ENCODE data around the gene HJV.

HJV gene

DNA sequence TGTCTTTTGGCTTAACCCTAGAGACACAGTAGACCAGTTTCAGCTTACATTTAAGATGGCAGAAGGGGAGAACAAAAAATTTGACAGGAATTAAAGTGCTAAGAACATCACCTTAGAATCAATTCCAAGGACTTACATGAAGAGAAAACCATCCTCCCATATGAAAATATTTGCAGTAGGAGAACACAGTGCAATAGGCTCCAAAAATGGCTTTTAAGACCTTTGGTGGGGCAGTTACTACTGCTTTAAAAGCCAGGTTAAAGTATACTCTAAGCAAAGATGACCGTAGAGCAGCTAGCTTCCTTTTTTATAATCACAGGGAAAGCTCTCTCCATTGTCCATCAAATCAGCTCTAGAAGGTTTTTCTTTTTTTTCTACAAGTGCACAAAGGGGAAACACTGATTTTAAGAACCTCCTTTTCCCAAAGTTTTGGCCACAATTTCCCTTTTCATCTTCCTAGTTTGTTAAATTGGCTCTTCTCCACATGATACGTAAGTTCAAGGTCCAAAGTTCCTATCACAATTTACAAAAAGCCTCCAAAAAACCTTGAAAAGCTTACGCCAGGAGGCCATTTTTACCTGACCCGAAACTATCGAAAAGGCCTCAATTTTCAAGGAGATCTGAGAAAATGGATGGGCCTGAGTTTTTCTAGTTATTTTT, 28.4 kb downstream of the HJV start:
- DNase-seq (ENCODE audit: low read depth): no peak

DNA sequence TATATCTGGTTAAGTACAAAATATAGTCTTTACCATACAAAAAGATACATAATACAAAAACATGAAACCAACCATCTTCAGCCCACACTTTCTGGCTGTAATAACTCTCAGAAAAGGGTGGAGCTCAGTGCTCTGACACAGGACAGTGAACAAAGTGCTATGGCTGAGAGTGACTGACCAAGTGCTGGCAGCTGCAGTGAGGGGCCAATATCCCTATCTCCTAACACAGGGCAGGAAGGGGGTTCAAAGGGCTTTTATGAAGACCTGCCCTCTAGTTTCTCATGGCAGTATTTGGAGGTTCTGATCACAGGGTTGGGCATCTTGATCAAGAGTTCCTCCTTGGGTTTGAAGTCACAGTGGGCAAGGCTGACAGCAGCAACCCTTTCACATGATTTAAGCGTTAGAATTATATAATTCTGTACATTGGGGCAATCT, 29.0 kb downstream of the HJV start:
- peak; percentile 50 for DNase-seq (ENCODE audit: low read depth)

DNA sequence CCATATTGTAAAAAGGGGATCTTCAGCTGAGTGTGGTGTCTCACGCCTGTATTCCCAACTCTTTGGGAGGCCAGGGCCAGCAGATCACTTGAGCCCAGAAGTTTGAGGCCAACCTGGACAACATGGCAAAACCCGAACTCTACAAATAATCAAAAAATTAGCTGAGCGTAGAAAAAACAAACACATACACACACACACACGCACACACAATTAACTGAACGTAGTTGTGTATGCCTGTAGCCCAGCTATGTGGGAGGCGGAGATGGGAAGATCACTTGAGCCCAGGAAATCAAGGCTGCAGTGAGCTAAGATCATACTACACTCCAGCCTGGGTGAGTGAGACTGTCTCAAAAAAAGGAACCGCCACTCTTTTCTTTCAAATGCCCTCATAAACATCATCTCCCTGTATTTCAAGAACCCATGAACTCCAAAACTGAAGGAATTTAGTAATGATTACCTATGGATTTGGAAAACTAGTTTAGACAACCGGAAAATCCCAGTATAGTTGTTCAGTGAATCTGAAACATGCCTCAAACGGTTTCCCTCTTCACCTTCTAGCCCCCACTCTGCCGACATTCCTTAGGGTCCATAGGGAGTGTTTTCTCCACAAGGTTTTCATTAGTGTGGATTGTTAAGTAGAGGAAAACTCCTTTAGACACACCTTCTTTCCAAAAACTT, 29.7 kb downstream of the HJV start:
- peak; percentile 52 for DNase-seq (ENCODE audit: low read depth)

DNA sequence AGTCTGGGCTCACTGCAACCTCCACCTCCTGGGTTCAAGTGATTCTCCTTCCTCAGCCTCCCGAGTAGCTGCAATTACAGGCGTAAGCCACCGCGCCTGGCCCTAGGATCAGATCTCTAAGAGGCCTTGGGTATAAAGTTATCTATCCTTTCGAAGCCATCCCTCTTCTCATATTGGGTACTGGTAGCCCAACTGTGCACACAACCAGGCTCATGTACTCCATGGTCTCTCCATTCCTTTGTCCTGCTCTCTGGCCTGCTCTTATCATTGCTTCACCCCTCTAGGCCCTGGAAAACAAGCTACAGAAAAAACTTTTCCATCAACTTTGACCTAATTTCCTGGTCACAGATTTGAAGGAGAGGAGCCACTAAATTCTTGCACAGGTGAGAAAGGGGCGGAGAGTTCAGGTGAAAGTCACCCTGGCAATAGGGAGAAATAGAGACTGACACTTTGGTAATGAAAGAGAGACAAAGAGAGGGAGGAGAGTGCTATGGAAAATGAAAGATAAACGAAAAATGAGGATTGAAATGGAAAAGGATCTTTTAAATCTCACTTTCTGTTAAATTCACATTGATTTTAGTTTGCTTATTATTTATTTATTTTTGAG, 31.2 kb downstream of the HJV start:
- no peak for DNase-seq (ENCODE audit: low read depth)

DNA sequence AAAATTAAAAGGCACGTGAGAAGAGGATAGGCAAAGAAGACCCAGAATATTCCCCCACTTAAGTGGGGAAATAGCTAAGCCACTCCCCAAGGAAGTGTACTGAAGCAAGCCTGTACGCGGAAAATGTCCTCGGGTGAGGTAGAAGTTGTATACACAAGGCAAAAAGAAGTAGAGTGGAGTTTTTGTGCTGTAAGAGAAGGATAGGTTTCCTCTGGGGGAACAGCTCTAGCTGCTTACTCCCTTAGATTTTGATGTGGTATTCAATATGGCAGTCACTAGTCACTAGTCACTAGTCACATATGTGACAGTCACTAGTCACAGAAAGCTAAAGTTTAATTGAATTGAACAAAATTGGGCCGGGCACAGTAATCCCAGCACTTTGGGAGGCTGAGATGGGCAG, 32.8 kb downstream of the HJV start:
- DNase-seq (ENCODE audit: low read depth): no peak

DNA sequence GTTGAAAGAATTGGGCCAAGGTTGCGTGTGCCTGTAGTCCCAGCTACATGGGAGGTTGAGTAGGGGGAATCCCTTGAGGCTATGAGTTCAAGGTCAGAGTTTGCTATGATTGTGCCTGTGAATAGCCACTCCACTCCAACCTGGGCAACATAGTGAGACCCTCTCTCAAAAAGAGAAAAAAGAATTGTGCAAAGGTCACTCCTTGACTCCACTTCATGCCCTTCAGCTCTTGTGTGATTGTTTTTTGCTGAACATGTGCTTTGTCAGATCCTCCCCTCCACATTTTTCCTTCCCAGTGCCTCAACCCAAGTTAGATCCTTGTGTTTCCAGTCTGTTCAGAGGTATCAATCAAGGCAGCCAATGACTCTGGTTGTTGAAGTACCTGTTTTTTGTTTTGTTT, 33.6 kb downstream of the HJV start:
- DNase-seq (ENCODE audit: low read depth): no peak

DNA sequence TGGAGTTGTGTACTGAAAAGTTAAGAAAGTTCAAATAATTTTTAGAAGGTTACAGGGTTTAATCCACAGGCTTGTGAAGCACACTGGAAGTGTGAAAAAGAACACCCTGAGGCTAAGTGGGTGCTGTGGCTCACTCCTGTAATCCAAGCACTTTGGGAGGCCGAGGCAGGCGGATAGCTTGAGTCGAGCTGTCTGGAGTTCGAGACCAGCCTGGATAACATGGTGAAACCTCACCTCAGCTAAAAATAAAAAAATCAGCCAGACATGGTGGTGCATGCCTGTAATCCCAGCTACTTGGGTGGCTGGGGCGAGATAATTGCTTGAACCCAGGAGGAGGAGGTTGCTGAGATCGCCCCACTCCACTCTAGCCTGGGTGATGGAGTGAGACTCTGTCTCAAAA, 35.0 kb downstream of the HJV start:
- no peak for DNase-seq (ENCODE audit: low read depth)

DNA sequence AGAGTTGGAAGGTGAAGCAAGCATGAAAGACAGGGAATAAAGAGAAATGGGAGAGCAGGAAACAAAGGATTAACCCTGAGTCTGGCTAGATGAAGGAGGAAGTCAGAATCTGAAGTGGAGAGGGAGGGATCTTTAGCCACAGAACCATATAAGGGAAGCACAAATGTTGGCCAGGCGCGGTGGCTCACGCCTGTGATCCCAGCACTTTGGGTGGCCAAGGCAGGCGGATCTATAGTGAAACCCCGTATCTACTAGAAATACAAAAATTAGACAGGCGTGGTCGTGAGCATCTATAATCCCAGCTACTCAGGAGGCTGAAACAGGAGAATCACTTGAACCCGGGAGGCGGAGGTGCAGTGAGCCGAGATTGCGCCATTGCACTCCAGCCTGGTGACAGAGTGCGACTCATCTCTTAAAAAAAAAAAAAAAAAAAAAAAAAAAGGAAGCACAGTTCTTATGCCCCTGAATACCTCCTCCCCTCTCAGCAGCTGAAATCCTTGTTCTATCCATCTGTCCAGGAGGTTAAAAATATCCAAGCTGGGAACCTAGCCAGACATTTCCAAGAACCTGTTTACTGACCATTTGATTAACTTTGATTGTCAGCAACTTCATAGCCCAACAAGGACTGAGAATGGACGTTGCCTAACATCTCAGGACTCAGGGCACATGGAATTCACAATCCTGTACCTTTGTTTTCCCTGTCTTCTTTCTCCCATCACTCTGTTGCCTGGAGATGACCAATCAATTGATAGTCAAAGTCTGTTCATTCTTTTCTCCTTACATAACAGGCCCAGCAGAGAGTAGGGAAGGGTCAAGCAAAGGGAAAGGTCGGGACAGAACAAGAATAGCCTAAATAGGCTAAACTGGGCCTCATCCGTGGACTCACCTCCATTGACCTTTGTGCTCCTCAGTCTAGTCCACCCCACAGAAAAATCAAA, 35.8 kb downstream of the HJV start:
- DNase-seq (ENCODE audit: low read depth): no peak

DNA sequence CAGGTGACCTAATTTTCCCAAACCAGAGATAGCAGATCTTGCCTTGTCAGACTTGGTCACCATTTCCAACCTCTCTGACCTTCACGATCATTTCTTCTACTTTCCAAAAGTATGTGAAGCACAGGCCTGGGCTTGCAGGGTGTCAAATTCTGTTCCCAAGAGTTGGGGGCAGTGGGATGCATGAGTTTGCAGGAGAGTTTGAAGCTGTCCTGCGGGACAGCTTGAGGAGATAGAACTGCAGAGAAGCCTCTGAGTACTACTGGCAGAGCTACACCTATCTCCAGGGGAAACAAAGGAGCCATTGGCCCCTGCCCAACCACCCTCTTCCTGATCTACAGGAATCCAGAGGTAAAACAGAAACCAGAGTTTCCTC, 36.4 kb downstream of the HJV start:
- DNase-seq (ENCODE audit: low read depth): no peak

DNA sequence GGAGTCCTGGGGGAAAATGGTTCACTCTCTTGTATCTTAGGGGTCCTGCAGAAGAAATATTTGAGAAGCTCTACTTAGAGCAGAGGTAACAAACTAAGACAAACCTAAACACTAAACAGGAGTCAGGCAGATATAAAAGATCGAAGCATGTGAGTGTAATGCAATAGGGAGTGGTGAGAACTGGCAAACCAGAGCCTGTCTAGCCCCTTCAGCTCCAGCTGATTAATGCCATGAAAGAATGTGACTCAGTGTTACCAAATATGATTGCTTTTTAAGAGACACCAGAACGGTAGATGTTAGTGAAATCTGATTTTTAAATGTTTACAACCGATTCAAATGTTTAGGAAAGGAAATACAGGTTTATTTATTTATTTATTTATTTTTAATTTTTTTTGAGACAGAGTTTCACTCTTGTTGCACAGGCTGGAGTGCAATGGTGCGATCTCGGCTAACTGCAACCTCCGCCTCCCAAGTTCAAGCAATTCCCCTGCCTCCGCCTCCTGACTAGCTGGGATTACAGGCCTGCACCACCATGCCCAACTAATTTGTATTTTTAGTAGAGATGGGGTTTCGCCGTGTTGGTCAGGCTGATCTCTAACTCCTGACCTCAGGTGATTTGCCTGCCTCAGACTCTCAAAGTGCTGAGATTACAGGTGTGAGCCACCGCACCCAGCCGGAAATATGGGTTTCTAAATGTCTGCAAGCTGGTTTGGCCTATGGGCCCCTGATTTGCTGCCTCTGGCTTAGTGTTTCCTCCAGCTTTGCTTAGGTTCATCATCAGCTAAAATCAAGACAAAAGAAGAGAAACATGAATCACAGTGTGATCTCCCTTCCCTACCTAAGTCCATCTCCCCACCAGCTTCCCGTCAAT, 37.3 kb downstream of the HJV start:
- no peak for DNase-seq (ENCODE audit: low read depth)

DNA sequence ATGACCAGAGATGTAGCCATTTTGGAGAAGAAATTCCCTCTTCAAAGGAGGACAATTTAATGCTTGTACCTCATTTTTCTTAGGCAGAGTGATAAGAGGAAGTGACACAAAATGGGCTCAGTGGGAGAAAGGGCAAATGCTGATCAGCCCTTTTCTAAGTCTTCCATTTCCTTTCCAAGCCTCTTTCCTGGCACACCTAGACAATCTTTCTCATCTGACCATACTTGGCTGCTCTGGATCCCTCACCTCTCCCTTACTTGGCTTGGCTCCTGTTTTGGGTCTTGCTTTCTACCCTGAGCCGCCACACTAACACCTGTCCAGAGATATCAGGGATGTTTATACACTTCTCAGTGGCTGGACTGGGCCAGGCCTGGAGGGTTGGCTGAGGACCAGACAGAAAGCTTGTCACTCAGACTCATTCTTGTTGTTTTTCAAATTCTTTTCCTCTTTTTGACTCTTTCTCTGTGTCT, 38.3 kb downstream of the HJV start:
- DNase-seq (ENCODE audit: low read depth): no peak

DNA sequence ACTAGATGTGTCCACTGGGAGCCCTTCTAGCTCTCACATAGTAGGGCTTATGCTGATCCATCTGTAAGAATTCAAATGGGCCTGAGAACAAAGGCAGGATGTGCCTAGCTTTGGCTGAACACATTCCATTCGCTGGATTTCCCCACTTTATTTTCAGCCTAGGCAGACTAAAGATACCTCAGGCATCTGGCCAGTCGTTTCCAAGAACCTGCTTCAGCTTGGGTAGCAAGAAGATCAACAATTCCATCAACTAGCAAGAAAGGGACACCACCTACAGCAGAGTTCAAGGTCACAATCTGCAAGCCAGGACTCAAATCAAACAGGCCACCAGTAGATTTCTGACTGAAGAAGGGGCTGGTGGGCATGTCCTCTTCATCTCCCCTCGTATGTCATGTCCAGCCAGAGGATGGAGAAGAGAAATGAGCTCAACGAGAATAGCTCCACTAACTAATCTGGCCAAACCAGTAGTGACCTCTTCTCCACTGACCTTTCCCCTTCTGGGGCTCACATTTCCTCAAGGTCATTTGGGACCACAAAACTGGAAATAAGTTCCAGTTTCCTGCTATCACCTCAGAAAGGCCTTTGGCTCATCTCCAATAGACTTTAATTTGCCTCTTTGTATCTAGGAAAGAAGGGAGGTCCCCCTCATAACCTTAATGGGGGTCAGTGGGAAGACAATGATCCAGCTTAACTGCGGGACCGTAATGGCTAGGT, 39.4 kb downstream of the HJV start:
- DNase-seq (ENCODE audit: low read depth): no peak

DNA sequence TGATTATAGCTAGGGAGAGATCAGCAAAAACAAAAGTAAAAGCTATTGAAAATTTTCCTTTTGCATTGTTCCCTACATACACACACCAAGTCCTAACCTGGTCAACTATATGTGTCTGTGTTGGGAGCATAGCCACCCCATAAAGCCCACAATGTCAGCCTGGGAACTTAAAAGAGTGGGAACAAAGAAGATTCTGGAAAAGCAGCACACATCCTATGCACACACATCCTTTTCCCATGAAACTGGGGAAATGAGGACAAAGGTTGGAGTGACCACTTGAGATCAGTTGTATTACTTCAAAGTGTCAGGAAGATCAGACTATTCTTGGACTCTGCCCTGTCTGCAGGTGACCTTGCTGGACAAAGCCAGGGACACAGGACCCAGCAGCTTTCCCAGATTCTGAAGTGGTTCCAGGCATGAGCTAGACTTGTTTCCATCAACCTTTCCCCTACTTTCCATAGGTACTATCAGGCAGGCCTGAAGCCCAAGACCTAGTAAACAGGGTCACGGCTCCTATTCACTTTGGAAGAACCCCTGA, 41.0 kb downstream of the HJV start:
- DNase-seq (ENCODE audit: low read depth): no peak

DNA sequence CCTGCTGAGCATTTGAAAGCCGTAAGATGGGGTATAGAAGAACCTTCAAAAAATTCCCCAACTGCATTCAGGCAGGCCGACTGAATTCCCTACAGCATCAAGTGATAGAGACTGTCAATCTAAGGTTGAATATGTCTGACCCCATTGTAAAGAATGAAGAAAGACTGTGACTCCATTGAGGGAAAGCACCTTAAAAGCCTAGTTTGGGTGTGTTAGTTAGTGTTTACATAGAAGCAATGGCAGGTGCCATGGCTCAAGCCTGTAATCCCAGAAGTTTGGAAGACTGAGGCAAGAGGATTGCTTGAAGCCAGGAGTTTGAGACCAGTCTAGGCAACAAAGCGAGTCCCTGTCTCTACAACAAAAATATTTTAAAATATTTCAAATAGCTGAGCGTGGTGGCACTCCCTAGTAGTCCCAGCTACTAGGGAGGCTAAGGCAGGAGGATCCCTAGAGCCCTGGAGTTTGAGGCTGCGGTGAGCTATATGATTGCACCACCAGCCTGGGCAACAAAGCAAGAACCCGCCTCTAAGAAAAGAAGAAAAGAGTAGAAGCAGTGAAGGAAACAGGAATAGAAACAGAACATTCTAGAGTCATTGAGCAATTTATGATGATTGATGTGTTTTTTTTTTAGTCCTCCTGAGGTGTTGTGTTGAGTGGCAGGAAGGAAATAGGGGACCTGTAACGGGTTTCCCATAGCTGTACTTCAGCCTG, 41.6 kb downstream of the HJV start:
- DNase-seq (ENCODE audit: low read depth): no peak

DNA sequence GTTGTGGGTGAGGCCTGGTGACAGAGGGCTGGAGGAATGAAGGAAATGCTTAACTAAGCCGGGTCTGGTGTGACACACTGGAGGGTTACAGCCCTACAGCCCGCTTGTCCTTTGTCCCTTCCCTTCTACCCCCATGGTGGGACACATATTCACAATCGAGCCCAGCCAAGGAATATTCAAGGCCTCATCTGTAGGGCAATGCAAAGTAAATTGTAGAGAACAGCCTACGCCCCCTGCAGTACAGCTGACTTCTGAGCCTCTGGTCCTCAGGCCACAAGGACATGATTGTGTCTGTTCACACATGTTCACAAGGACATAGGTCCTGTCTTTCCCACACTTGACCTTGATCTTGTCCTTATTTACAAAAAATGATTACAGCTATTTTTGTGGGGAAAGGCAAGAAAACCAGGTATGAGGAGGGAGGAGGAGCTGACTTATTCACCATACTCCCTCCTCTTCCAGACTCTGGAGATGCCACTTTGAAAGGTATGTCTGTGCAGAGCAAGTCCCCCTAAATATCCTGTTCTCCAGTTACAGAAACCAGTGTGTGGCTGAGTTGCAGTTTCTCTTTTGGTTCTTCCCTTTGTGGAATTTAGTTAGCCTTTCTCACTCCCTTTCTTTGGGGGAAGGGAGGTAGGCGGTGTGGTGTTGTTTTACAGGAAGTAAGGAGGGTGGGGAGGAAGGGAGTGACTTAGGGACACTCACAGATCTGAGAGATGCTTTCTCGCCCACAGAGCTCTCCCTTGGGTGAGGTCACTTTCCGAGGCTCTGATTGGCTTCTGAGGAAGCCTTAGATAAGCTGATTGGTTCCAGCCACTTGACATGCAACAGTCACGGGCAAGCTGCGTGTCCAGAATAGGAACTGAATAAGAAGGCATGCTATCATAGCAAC, 42.4 kb downstream of the HJV start:
- peak; percentile 100 for DNase-seq (ENCODE audit: low read depth)

DNA sequence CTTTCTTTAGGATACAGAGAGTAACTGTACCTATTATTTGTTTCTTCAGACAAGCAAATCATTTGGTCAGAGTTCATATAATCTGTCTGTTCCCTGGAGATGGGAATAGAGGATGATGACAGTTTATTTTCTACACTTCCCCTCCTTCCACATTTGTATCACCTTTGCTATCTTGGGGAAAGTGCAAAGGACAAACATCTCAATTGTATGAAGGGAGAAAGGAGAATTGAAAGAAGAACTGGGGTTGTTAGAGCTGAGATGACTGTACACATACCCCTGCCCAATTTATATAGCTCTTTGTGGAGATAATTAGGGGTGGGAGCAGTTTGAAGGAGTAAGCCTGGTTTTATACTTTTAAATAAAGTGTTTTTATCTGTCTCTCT, 43.1 kb downstream of the HJV start:
- no peak for DNase-seq (ENCODE audit: low read depth)

DNA sequence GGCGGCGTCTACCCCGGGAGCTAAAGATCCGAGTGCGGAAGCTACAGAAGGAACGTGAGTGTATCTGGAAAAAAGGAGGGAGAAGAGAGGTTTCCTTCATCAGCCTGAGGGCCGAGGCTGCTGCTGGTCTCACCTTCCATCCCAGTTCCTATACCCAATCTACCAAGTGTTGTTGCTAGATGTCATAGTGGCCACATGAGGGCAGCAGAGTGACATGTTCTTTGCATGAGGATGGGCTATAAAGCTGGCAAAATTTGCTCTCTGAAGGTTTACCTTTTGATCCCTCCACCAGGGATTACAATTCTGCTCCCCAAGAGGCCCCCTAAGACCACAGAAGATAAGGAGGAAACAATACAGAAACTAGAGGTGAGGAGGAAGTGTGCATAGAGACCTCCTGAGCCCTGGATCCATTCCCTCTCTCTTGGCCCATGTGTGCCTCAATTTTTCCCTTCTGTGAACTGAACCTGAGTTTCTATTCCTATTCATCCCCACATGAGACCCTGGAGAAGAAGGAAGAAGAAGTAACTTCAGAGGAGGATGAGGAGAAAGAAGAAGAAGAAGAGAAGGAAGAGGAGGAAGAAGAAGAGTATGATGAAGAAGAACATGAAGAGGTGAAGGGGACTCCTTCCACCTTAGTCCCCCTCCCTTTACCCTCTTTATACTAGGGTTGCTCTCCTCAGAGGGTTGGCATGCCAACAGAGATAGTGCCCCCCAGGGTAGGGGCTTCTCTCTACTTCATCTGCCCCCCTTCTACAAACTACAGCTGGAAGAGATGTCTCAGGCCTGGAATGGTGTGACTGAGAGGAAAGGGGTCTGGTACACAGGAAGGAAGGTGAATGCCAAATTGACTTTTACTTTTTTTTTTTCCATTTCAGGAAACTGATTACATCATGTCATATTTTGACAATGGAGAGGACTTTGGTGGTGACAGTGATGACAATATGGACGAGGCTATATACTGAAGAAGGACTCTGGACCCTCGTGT, 43.8 kb downstream of the HJV start:
- DNase-seq (ENCODE audit: low read depth): peak; percentile 81

DNA sequence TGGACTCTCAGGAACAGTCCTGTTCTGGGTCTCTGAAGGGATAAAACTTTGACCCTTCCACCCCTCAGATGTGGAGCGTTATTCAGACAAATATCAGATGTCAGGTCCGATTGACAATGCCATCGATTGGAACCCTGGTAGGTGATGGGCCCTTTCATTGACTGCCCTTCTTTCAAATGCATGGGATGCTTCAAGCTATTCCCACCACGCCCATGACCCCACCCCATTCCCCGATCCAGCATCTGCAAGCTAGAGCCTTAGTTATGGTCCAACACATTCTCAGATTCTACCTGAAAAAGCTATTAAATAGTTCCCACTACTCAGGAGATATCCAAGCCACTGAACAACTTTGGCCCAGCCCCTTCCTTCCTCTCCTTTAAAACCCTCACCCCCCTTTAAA, 44.5 kb downstream of the HJV start:
- no peak for DNase-seq (ENCODE audit: low read depth)
